C4-2B (cell line): ENCODE data around the gene TMEM116.

Experiments
- ZFX ChIP-seq: fragments of 450-650 bp; IDR thresholded peaks from 2 replicates; pipeline ENCODE4 v1.6.1; 2017
- TF ChIP-seq, protein P1 (sequence below): fragments of 450-650 bp; conservative IDR thresholded peaks from 2 replicates; pipeline ENCODE4 v1.5.1; 2017; ENCODE audit warnings: mild to moderate bottlenecking

DNA sequence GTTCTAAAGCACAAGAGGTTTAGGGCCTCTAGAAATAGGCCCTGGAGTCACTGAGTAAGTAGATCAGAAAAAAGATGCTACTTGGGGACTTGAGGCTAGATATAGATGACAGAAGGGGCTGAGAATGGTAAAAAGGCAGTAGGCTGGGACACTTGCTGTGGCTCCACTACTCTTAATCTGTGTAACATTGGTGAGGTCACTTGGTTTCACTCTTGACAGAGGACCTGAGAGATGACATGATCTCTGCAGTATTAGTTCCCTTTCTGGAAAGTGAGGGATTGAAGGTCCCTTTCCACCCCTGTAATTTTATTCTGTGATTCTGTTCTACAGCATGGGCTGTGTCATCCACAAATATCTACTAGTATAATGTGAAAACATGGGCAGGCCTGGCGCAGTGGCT lies 131.2 kb downstream of the TMEM116 start:
- TF ChIP-seq, protein P1, sequence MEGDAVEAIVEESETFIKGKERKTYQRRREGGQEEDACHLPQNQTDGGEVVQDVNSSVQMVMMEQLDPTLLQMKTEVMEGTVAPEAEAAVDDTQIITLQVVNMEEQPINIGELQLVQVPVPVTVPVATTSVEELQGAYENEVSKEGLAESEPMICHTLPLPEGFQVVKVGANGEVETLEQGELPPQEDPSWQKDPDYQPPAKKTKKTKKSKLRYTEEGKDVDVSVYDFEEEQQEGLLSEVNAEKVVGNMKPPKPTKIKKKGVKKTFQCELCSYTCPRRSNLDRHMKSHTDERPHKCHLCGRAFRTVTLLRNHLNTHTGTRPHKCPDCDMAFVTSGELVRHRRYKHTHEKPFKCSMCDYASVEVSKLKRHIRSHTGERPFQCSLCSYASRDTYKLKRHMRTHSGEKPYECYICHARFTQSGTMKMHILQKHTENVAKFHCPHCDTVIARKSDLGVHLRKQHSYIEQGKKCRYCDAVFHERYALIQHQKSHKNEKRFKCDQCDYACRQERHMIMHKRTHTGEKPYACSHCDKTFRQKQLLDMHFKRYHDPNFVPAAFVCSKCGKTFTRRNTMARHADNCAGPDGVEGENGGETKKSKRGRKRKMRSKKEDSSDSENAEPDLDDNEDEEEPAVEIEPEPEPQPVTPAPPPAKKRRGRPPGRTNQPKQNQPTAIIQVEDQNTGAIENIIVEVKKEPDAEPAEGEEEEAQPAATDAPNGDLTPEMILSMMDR, result no peak
- TF ChIP-seq ZFX, result no peak
